ENCODE results near the gene MFNG. TPM values are rescaled to one million over a fixed set of nuclear protein-coding genes. Genes with fewer than 3 reads are reported as not detected.

Gene MFNG
- polyA plus RNA-seq, 1 donor from 2014 or later = 0.17 TPM

GRCh38 chr22:37501610-37502341 is 15.6 kb upstream of the MFNG start:
- no peak overlapping the region for H3K4me2 ChIP-seq (ENCODE audit: low read length)
- no peak overlapping the region for H2AFZ ChIP-seq (ENCODE audit: low read depth, low read length)
- H3K36me3 ChIP-seq (ENCODE audit: insufficient read depth, low read length) = no peaks in the 10 kb centered on the region
- H3K27me3 ChIP-seq (ENCODE audit: insufficient read depth, low read depth, low read length) = no peaks in the 10 kb centered on the region
- H3K79me2 ChIP-seq (replicated peaks; ENCODE audit: insufficient read depth, low read length) = no peaks in the 10 kb centered on the region
- H3K9ac ChIP-seq (ENCODE audit: low read length) = no peak overlapping the region
- H4K20me1 ChIP-seq (ENCODE audit: insufficient read depth) = no peaks in the 10 kb centered on the region
- H3F3A ChIP-seq (ENCODE audit: insufficient read depth, low read length, poor library complexity, severe bottlenecking) = no peaks in the 10 kb centered on the region
- no peaks in the 10 kb centered on the region for H3K9me2 ChIP-seq (ENCODE audit: insufficient read depth, low read length)
- no peak for TF ChIP-seq POLR2AphosphoS5 (IDR thresholded peaks at IDR 0.05)
- no peak for TF ChIP-seq CTCF (IDR thresholded peaks at IDR 0.05; ENCODE audit: poor library complexity, severe bottlenecking)
- TF ChIP-seq EZH2 (IDR thresholded peaks at IDR 0.05; ENCODE audit: borderline replicate concordance, insufficient read depth, low read length, poor library complexity, severe bottlenecking) = no peak
- TF ChIP-seq MXI1 (conservative IDR thresholded peaks at IDR 0.05; ENCODE audit: poor library complexity, severe bottlenecking) = no peak
- no peak for TF ChIP-seq EP300 (conservative IDR thresholded peaks at IDR 0.05; ENCODE audit: poor library complexity, severe bottlenecking)
- TF ChIP-seq TAF1 (IDR thresholded peaks at IDR 0.05; ENCODE audit: low read depth) = no peak
- H3K9me3 ChIP-seq (ENCODE audit: low read length) = no peaks in the 10 kb centered on the region
- no peak overlapping the region for H3K27ac ChIP-seq (ENCODE audit: low read length)
- no peak overlapping the region for H3K4me3 ChIP-seq (ENCODE audit: low read length)

GRCh38 chr22:37500745-37501609 is 14.8 kb upstream of the MFNG start:
- TF ChIP-seq EZH2 (IDR thresholded peaks at IDR 0.05; ENCODE audit: borderline replicate concordance, insufficient read depth, low read length, poor library complexity, severe bottlenecking) = no peak
- no peak for TF ChIP-seq POLR2AphosphoS5 (IDR thresholded peaks at IDR 0.05)
- TF ChIP-seq CTCF (IDR thresholded peaks at IDR 0.05; ENCODE audit: poor library complexity, severe bottlenecking) = no peak
- no peak for TF ChIP-seq SMC3 (conservative IDR thresholded peaks at IDR 0.05; ENCODE audit: poor library complexity)
- no peak for TF ChIP-seq RAD21 (conservative IDR thresholded peaks at IDR 0.05)
- no peak for TF ChIP-seq TAF1 (IDR thresholded peaks at IDR 0.05; ENCODE audit: low read depth)
- no peak for TF ChIP-seq MXI1 (conservative IDR thresholded peaks at IDR 0.05; ENCODE audit: poor library complexity, severe bottlenecking)
- TF ChIP-seq REST (IDR thresholded peaks at IDR 0.05; ENCODE audit: borderline replicate concordance) = no peak
- no peak for TF ChIP-seq EP300 (conservative IDR thresholded peaks at IDR 0.05; ENCODE audit: poor library complexity, severe bottlenecking)
- no peak overlapping the region for H3K4me2 ChIP-seq (ENCODE audit: low read length)
- no peaks in the 10 kb centered on the region for H3K79me2 ChIP-seq (replicated peaks; ENCODE audit: insufficient read depth, low read length)
- no peaks in the 10 kb centered on the region for H4K20me1 ChIP-seq (ENCODE audit: insufficient read depth)
- no peak overlapping the region for H3K9ac ChIP-seq (ENCODE audit: low read length)
- no peak overlapping the region for H3K4me3 ChIP-seq (ENCODE audit: low read length)
- H3K9me2 ChIP-seq (ENCODE audit: insufficient read depth, low read length) = no peaks in the 10 kb centered on the region
- no peak overlapping the region for H2AFZ ChIP-seq (ENCODE audit: low read depth, low read length)
- H3K27ac ChIP-seq (ENCODE audit: low read length) = no peak overlapping the region
- no peaks in the 10 kb centered on the region for H3K9me3 ChIP-seq (ENCODE audit: low read length)
- H3F3A ChIP-seq (ENCODE audit: insufficient read depth, low read length, poor library complexity, severe bottlenecking) = no peaks in the 10 kb centered on the region
- no peaks in the 10 kb centered on the region for H3K36me3 ChIP-seq (ENCODE audit: insufficient read depth, low read length)
- H3K27me3 ChIP-seq (ENCODE audit: insufficient read depth, low read depth, low read length) = no peaks in the 10 kb centered on the region

Data from neural cell (in vitro differentiated cells).